Psoas muscle (tissue), 8 donors: Measurements from ENCODE around the gene FBXL16. TPM values are rescaled to one million over a fixed set of nuclear protein-coding genes. Genes with fewer than 3 reads are reported as not detected.

ENCODE experiments used
- ATAC-seq, 4 donors: fragments of 200-7000 bp; cut with Tn5 transposase; one replicate each; pipeline ENCODE4 v1.9.1; 2020; ENCODE audit warnings: moderate library complexity in 3 of 4, mild to moderate bottlenecking in 2 of 4
- DNase-seq, 2 donors: peaks; one replicate each; pipeline ENCODE4 v3.0.0-alpha.2; 2020
- H3K27ac ChIP-seq: fragments of 200-600 bp; one replicate; pipeline ENCODE4 v1.8.0; 2022
- H3K27me3 ChIP-seq, 3 donors: fragments of 200-600 bp in 1 of 3; one replicate each; pipeline versions ENCODE4 v1.6.1 to v1.8.0; 2013 to 2022; ENCODE audit warnings: low read length in 2 of 3, mild to moderate bottlenecking in 2 of 3, moderate library complexity in 1 of 3; ENCODE audit not compliant: insufficient read depth in 3 of 3
- H3K36me3 ChIP-seq, 2 donors: fragments of 200-600 bp in 1 of 2; one replicate each; pipeline versions ENCODE4 v1.6.1 to v1.8.0; 2013 to 2022; ENCODE audit warnings: low read depth in 1 of 2, mild to moderate bottlenecking in 1 of 2, moderate library complexity in 1 of 2; ENCODE audit not compliant: insufficient read depth in 1 of 2
- H3K4me1 ChIP-seq: fragments of 200-600 bp; one replicate; pipeline ENCODE4 v1.8.0; 2022
- H3K4me3 ChIP-seq: fragments of 200-600 bp; one replicate; pipeline ENCODE4 v1.8.0; 2022; ENCODE audit warnings: mild to moderate bottlenecking
- H3K9me3 ChIP-seq: fragments of 200-600 bp; one replicate; pipeline ENCODE4 v1.8.0; 2022
- WGBS, 3 donors: extraction: QIAGEN DNeasy Blood & Tissue Kit; methylation state at CpG; one replicate each; pipeline versions ENCODE4 v1.1.6 to v1.1.7; 2013; 5-methylcytosine and 5-hydroxymethylcytosine counted together
- intact Hi-C, 2 donors: fragments of 100-400 bp; cut with DNase I; formaldehyde crosslinking; loops; one replicate each; pipeline versions ENCODE4 v1.11.0 to v1.14.2; 2022
- polyA plus RNA-seq, 3 donors: library from polyadenylated mRNA; stranded (reverse); fragments of 200-250 nt; gene quantifications; one replicate each; pipeline ENCODE4 v1.2.3, GENCODE V29; 2013
- total RNA-seq, 4 donors: library from RNA; stranded (reverse); fragmentation: NEBNext Ultra II Directional in 2 of 4; extraction: Animal tissue kit (Norgen Biotek cat#: 25700) in 2 of 4; gene quantifications; one replicate each; pipeline versions ENCODE4 v1.2.1 to v1.2.4, GENCODE V29; 2021 to 2023
- TF ChIP-seq, protein P1 (sequence below): fragments of 200-600 bp; IDR thresholded peaks from one replicate; pipeline ENCODE4 v1.8.0; 2022; ENCODE audit warnings: antibody characterized with exemption
- donor health status: healthy with polysubstance abuse.
- donor health status: DM: no; HTN: no; CAD: no; lungs with moderate emphysema.
- donor health status: Bipolar disorder and iron deficiency.
- donor health status: healthy.
- donor health status: DM: yes; HTN: yes; CAD: no.
- donor health status: DM: no; HTN: no; CAD: no.
- donor health status: DM: no; HTN: no; CAD: no.
- donor health status: DM: yes; HTN: yes; CAD: no.

The FBXL16 gene
- total and polyA plus RNA-seq, 7 donors: 0.04 to 0.16 (median 0.08) TPM; not detected in 2

DNA sequence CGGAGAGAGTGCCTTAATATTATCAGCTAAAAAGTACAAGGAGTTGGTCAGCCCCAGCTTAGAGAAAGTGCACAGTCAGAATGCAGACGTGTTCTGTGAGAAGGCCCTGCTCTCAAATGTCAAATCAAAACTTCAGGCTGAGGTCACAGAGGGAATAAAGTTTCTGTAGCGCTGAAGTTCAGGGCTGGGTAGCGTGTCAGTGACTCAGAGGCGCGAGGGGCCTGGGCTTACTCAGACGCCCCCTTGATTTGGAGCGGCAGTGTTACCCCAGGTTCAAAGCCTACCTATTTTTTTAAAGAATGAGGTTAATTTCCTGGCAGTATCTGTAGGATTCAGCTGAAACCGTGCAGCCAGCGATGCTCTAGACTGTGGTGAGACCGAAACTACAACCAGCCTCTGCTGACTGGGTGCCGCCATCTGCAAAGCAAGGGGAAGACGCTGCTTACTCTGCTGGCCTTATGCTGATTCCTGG lies 30.4 kb upstream of the FBXL16 start:
- WGBS, 3 donors: 87 to 93% (median 89%) methylated on average over 13 of the region's 13 CpGs
- Histone ChIP-seq H3K36me3 (peaks cover 3 to 76% of the 10 kb centered on the region in 2 donors), H3K4me1 (peaks cover 9% of the 10 kb centered on the region), H3K27me3 (no peaks in the 10 kb centered on the region), H3K9me3 (no peaks in the 10 kb centered on the region), H3K27ac (no peak overlapping the region), H3K4me3 (no peak overlapping the region)
- TF ChIP-seq, protein P1, sequence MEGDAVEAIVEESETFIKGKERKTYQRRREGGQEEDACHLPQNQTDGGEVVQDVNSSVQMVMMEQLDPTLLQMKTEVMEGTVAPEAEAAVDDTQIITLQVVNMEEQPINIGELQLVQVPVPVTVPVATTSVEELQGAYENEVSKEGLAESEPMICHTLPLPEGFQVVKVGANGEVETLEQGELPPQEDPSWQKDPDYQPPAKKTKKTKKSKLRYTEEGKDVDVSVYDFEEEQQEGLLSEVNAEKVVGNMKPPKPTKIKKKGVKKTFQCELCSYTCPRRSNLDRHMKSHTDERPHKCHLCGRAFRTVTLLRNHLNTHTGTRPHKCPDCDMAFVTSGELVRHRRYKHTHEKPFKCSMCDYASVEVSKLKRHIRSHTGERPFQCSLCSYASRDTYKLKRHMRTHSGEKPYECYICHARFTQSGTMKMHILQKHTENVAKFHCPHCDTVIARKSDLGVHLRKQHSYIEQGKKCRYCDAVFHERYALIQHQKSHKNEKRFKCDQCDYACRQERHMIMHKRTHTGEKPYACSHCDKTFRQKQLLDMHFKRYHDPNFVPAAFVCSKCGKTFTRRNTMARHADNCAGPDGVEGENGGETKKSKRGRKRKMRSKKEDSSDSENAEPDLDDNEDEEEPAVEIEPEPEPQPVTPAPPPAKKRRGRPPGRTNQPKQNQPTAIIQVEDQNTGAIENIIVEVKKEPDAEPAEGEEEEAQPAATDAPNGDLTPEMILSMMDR: no peak
- ATAC-seq: no peak
- no peak for DNase-seq
- intact Hi-C loops: no loop called here

GRCh38 chr16:734981-735881 lies 29.6 kb upstream of the FBXL16 start:
- DNase-seq (no peak), ATAC-seq (no peak)
- intact Hi-C loops: no loop called here
- H3K27ac ChIP-seq: no peak overlapping the region
- no peaks in the 10 kb centered on the region for H3K27me3 ChIP-seq
- H3K4me3 ChIP-seq: no peak overlapping the region
- H3K36me3 ChIP-seq: peaks cover 3 to 83% of the 10 kb centered on the region in 2 donors
- TF ChIP-seq, protein P1: no peak
- H3K4me1 ChIP-seq: peaks cover 7% of the 10 kb centered on the region
- WGBS, 3 donors: 90 to 94% (median 93%) methylated on average over 25 of the region's 25 CpGs
- H3K9me3 ChIP-seq: no peaks in the 10 kb centered on the region

- no peak overlapping the region for H3K27ac ChIP-seq
- no peak for ATAC-seq
- H3K36me3 ChIP-seq: peaks cover 3 to 90% of the 10 kb centered on the region in 2 donors
- DNase-seq: no peak
- no peaks in the 10 kb centered on the region for H3K4me1 ChIP-seq
- WGBS, 3 donors: 91 to 92% (median 92%) methylated on average over 48 to 49 of the region's 49 CpGs
- H3K9me3 ChIP-seq: no peaks in the 10 kb centered on the region
- intact Hi-C loops: no loop called here
- H3K4me3 ChIP-seq: no peak overlapping the region
- H3K27me3 ChIP-seq: peaks cover 0 to 2% (median 0%) of the 10 kb centered on the region in 3 donors
- TF ChIP-seq, protein P1: no peak
Measured at GRCh38 chr16:734208-734980, 28.8 kb upstream of the FBXL16 start.

- DNase-seq (no peak), ATAC-seq (no peak)
- 75 to 80% (median 78%) methylated on average over 33 to 34 of the region's 34 CpGs for WGBS, 3 donors
- TF ChIP-seq, protein P1: peak; percentile 15
- Histone ChIP-seq H3K4me1 (no peaks in the 10 kb centered on the region), H3K9me3 (no peaks in the 10 kb centered on the region), H3K4me3 (no peak overlapping the region), H3K27ac (no peak overlapping the region), H3K27me3 (peaks cover 0 to 10% (median 0%) of the 10 kb centered on the region in 3 donors), H3K36me3 (peaks cover 3 to 88% of the 10 kb centered on the region in 2 donors)
- intact Hi-C loops: no loop called here
Measured at GRCh38 chr16:733382-734207, 28.0 kb upstream of the FBXL16 start.
